Fibroblast of mammary gland (primary cell): ENCODE results near the gene WIPF3.
"Not testable (repeated sequence)": the region's sequence is repeated elsewhere in the genome, so short reads cannot be mapped to it uniquely, and the experiment has no call there.

Source experiments
- DNase-seq: peaks from one replicate; pipeline ENCODE4 v3.0.0-alpha.2; 2010; ENCODE audit warnings: low read depth
- H3K4me3 ChIP-seq: 2 replicates; pipeline ENCODE4 v1.5.1; 2011; ENCODE audit warnings: low read depth, mild to moderate bottlenecking, low read length, moderate library complexity; ENCODE audit not compliant: control insufficient read depth
- CTCF ChIP-seq: conservative IDR thresholded peaks from 2 replicates; pipeline ENCODE4 v1.5.1; 2011; ENCODE audit warnings: low read depth, low read length, inconsistent platforms; ENCODE audit not compliant: control insufficient read depth, insufficient read depth

WIPF3 gene

DNA sequence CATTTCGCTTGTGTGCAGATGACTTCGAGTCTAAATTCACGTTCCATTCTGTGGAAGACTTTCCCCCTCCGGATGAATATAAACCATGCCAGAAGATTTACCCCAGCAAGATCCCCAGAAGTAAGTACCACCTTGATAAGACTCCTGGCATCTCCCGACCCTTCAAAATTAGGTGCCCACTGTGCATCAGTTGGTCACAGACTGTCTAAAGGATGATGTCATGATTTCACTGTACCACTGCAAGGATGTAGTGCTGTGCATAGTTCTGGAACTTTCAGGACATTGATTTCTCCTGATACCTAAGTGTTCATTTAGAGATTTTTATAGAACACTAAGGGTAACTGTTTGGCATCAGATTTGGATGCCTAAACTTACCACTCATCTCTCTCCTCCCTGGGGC, 83.0 kb downstream of the WIPF3 start:
- DNase-seq: no peak
- no peak for TF ChIP-seq CTCF

DNA sequence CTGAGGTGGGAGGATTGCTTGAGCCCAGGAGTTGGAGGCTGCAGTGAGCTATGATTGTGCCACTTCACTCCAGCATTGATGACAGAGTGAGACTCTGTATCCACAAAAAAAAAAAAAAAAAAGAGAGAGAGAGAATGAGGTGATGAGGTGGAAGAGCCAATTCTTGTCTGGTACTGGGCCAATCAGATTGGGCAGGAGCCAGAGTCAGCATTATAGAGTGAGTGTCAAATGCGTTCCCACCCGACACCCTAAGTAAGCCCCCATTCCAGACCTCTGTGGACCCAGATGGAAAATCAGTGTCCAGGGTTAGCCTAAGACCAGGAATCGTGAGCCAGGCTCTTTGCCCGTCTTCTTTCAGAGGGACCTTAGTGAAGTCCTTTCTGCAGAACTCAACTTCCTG, 83.9 kb downstream of the WIPF3 start:
- no peak overlapping the region for H3K4me3 ChIP-seq
- TF ChIP-seq CTCF: no peak
- DNase-seq: no peak

More for the DNA sequence above, 83.0 kb downstream of the WIPF3 start:
- no peak overlapping the region for H3K4me3 ChIP-seq

DNA sequence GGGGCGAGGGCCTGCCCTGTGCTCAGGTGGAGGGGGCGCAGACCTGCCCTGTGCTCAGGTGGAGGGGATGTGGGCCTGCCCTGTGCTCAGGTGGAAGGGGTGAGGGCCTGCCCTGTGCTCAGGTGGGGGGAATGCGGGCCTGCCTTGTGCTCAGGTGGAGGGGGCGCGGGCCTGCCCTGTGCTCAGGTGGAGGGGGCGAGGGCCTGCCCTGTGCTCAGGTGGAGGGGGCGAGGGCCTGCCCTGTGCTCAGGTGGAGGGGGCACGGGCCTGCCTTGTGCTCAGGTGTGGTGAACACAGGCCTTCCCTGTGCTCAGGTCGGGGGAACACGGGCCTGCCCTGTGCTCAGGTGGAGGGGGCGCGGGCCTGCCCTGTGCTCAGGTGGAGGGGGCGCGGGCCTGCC, 84.5 kb downstream of the WIPF3 start:
- not testable (repeated sequence) for H3K4me3 ChIP-seq, DNase-seq

- no peak for TF ChIP-seq CTCF
- DNase-seq: no peak
- no peak overlapping the region for H3K4me3 ChIP-seq
These were observed 85.5 kb downstream of the WIPF3 start for GRCh38 chr7:29891766-29892165.

DNA sequence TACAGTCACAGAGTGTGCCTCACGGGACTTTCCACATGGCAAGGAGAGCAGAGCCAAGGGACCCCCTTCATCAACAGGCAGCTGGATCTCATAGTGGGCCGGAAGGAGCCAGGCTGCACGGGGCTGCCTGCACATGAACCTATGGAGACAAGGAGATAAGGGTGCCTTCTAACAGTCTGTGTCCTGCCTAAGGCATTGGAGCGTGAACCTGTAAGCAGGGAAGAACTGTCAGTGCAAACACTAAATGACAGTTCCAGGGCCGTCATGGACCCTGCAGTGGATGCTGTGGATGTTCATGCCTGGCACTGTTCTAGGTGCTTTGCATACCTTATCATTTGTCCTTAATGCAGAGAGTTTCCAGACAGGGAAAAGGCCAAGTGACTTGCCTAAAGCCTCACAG, 85.9 kb downstream of the WIPF3 start:
- no peak overlapping the region for H3K4me3 ChIP-seq
- DNase-seq: no peak
- no peak for TF ChIP-seq CTCF

GRCh38 chr7:29893351-29893965, 87.2 kb downstream of the WIPF3 start:
- TF ChIP-seq CTCF: no peak
- H3K4me3 ChIP-seq: no peak overlapping the region
- DNase-seq: no peak

DNA sequence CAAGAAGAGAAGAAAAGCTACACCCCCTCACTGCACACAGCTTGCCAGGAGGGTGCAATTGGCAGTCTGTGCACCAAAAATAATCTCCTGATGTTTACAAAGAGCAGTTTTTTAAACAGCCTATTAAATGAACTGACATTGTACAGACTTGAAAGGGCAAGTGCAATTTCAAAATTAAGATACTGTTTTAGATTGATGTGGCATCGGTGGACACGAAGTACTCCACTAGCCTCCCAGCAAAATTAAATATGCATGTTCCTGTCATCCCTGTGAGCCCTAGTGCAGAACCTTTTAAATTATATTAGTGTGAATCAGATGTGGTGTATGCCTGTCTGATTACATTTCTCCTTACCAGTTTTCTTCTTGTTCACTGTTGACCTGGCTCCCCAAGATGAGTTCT, 87.9 kb downstream of the WIPF3 start:
- DNase-seq: no peak
- H3K4me3 ChIP-seq: no peak overlapping the region
- TF ChIP-seq CTCF: no peak
